NCI-H1694 (cell line): Measurements from ENCODE around the gene KMT2A.
"Not testable (repeated sequence)": the region's sequence is repeated elsewhere in the genome, so short reads cannot be mapped to it uniquely, and the experiment has no call there.

Experiments used
- DNase-seq: peaks from one replicate; lab custom pipeline; 2025; lab: John Stamatoyannopoulos, UW

Gene KMT2A

GRCh38 chr11:118435893-118436624, at the start of gene KMT2A:
KMT2A (plus strand) TSS chr11:118436492; CDS start chr11:118436513, 21 bp downstream.
- peak; percentile 63 for DNase-seq

GRCh38 chr11:118396097-118396501, 40.2 kb upstream of the KMT2A start:
- DNase-seq = no peak

DNA sequence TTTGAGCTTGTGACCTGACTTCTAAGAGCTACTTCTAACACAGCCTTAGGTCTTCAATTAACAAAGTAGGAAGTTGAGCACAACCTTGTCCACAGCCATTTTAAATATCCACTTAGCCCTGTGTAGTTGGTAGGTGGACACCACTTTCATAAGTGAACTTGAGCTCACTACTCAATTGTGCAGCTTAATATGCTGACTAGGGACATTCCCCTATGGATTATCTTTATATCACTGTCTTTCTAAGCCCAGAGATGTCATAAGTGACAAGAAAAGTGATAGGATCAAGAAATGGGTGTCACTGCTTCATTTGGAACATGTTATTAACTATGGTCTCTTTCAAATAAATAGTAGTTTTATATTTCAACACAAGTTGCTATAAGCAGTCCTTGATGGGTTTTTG, 38.8 kb upstream of the KMT2A start:
- no peak for DNase-seq

DNA sequence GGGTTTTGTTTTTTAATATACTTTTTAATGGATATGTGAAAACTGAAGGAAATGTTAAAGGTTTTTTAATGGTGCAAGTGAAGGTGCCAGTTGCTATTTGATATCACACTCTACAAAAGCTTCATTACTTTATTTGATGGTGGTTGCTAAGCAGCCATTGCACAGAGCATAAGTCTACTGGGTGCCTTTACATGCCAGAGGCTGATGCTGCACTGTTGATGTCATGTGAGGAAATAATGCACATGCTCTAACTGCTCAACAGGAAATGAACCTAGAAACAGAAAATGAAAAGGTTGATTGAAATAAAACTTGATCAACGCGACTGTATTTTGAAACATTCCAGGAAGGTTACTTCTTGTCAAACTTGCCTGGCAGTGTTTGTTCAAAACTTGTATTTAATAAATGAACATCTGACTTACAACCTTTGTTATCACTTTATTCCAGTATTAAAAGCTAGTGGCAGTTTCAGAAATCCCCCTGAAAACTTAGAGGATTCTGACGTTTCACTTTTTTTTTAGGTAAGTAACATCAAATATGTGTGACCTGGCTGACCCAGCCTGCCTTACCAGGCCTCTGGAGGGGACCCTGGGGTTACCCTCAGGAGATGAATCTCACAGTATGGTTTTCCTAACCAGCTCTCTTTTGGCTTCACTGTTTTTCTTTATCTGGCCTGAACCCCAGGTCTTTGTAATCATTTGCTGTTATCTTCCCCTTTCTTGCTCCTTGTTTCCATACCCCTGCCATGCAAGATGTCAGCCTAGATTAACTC, 37.3 kb upstream of the KMT2A start:
- no peak for DNase-seq

DNA sequence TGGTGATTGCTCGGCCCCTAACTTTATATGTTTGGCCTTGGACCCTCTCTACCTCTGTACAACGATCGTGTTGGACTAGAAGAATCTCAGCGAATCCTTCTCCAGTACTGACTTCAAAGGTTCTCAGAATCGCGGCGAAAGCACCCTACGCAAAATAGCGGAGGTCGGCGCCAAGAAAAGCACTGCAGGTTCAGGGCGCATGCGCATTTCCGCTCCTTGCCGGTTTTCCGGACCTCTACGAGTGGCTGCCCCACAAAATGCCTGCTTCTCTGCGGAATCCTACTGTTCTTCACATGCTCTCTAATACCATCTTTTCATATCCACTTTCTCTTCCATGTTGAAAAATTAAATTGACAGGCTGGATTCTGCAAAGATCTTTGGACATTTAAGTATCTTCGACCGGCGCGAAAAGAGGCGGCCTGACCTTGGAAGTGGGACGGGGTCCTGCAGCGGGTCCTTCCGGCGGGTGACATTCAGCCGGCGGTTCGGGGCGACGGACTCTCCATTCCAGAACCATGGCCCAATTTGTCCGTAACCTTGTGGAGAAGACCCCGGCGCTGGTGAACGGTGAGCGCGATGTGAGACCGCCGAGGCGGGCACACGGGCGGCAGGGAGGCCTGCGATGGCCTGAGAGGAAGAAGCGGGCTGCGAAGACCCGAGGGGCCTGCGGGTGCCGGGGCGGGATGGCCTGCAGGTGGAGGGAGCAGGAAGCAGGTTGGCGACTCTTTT, 35.0 kb upstream of the KMT2A start, which contains the start of gene ATP5MG:
Gene ATP5MG (plus strand): TSS at position 456 of the 729 bp plus-strand sequence. CDS start 60 bp downstream, at position 516.
- DNase-seq = peak; percentile 33

GRCh38 chr11:118401880-118402590, 34.3 kb upstream of the KMT2A start:
- DNase-seq = no peak

DNA sequence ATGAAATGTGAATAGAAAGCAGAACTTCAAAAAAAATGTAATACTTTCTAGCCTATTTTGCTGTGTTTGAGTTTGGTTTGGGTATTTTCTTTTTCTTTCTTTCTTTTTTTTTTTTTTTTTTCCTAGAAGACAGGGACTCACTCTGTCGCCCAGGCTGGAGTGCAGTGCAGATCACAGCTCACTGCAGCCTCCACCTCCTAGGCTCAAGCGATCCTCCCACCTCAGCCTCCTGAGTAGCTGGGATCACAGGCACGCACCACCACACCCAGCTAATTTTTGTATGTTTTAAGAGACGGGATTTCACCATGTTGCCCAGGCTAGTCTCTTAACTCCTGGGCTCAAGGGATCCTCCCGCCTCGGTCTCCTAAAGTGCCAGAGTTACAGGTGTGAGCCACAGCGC, 33.7 kb upstream of the KMT2A start:
- not testable (repeated sequence) for DNase-seq

DNA sequence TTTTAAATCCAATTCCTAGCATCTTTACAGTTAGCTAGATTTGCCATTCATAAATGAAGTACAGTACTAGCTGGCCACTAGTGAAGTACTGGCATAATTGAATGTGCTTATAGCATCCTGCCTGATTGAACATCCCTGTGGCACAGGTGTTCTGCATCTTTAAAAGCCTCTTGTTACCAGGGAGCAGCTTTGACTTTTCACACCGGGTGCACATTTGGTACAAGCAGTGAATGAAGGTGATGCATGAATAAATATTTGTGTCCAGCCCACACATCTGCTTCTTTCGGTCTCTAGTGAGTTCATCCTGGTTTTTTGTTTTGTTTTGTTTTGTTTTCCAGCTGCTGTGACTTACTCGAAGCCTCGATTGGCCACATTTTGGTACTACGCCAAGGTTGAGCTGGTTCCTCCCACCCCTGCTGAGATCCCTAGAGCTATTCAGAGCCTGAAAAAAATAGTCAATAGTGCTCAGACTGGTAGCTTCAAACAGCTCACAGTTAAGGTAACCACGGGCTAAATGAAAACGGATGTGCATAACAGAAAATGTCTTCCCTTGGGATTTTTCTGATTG, 29.6 kb upstream of the KMT2A start:
- peak; percentile 3 for DNase-seq

DNA sequence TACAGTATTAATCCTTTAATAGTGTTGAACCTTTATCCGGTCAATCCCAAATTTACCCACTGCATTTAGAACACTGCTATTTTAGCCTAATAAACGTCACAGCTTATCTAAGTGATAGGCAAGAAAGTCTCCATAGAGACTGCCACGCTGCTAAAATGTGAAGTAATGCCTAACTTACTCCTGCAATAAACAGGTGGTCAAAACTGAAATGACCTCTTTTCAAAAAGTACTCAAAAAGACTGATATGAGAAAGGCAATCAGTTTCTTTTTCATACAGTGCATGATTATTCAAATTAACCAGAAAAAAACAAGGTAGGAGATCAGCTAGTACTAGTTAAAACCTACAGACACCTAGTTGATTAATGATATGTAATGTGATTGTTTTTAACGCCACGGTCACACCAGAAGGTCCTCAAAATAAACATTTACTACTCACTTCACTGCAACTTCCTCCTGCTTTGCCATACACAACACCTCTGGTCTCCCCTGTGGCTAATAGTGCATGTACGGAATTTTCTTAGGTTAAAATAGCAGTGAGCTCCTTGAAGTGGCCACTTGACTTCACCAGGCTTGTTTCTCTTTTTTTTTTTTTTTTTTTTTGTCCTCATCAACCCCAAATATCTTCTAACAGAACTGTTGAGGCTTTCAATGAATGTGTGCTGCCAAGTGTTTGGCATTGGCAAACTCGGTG, 26.1 kb upstream of the KMT2A start:
- no peak for DNase-seq

GRCh38 chr11:118411530-118411929, 24.8 kb upstream of the KMT2A start:
- DNase-seq = no peak

GRCh38 chr11:118412921-118413320, 23.4 kb upstream of the KMT2A start:
- no peak for DNase-seq

GRCh38 chr11:118415062-118415738, 21.1 kb upstream of the KMT2A start:
- DNase-seq = no peak

DNA sequence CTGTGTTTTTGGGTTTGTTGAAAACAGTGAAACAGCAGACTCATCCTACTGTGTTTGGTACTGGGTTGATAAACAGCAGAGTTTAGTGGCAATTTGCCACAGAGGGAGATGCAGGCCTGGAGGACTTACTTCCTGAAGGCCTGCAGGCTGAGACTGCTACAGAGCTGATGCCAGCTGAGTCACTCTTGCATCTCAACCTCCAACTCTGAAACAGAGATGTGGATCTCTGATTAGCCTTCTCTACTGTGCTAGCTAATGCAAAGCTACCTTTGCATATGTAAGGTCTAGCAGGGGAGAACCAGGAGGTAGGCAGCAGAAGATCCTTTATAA, 20.6 kb upstream of the KMT2A start:
- DNase-seq = no peak

GRCh38 chr11:118416900-118417299, 19.4 kb upstream of the KMT2A start:
- DNase-seq = not testable (repeated sequence)

DNA sequence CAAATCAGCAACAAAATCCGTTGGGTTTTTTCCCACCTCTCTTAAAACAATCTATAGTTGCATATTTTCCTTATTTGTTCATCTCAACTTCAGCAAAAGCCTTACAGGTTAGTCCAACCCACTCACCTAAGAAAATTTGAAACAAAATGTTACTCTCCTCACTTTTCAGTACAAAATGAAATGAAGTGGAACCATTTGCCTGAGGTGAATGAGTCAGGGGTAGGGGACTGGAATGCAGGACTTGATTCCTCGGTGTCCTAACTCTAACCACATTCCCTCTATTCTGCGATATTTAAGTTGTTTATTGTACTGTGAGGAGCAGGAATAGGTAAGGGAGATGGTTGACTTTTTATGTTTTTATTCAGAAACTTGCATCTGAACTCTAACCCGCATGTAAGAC, 18.5 kb upstream of the KMT2A start:
- no peak for DNase-seq

GRCh38 chr11:118418766-118419165, 17.5 kb upstream of the KMT2A start:
- DNase-seq = no peak

GRCh38 chr11:118427707-118428106, 8.6 kb upstream of the KMT2A start:
- DNase-seq = no peak

DNA sequence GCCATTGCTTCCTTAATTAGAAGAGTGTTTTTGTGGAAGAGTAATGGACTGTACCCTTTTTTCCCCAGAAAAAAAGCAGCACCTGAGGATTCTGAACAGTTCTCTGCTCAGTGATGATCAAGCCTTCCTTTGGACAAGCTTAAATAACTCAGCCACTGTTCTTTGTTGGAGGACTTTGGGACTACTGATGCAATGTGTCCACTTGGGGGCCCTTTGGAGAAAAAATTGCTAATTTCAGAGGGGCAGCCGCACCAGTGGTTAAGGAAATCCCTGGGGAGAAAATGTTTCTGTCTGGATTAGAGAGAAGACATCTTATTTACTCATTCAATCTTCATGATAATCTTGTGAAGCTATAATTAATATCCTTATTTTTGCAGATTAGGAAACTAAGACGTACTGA, 5.3 kb upstream of the KMT2A start:
- DNase-seq = no peak

- peak; percentile 9 for DNase-seq
These were observed 2.2 kb upstream of the KMT2A start for GRCh38 chr11:118434123-118434552.

DNA sequence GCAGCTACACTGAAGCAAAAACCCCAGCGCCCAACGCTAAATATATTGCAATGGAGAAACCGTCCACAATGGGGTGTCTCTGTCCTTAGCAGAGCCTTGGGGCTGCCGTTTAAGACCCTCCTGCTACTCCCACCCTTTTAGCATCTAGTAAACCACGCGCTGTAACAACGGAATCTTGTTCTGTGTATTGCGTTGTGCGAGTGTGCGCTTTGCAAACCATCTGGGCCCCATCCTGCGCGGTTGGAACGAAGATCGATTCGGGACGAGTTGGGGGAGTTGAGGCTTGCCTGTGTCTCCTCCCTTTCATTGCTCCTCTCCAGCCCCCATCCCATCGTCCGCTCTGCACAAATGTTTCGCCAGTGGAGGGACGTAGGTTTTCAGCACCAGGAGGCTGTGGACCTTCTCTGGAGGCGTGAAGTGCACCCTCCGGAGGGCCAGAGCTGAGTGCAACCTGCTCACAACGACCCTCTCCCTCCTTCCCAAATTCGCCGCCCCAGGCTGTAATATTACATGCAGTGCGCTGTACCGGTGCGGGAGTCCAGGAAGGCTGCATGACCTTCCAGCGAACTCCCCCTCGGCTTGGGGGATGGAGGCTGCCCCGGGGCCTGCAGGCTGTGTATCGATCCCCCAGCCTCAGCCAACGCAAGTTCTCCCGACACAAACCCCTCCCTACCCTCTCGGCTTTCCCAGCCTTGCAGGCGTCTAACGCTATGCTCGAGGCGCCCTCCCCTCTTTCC, 1.6 kb upstream of the KMT2A start:
- peak; percentile 68 for DNase-seq
